ENCODE measurements around the gene SELENOS. TPM values are rescaled to one million over a fixed set of nuclear protein-coding genes. Genes with fewer than 3 reads are reported as not detected.

The SELENOS gene
- total and polyA plus RNA-seq, 9 donors: 36.9 to 83.2 (median 43.6) TPM

- Histone ChIP-seq H3K4me1 (ENCODE audit: insufficient read depth) (no peaks in the 10 kb centered on the region), H3K27ac (no peak overlapping the region), H3K9me3 (no peaks in the 10 kb centered on the region), H3K27me3 (no peaks in the 10 kb centered on the region), H3K36me3 (no peaks in the 10 kb centered on the region), H3K4me3 (no peak overlapping the region)
- TF ChIP-seq CTCF (IDR thresholded peaks at IDR 0.05) (no peak), POLR2A (IDR thresholded peaks at IDR 0.05) (no peak)
- WGBS, 3 donors: 89 to 91% (median 89%) methylated on average over 21 of the region's 21 CpGs
- DNase-seq: no peak
- intact Hi-C loops (cut with DNase I): no loop called here
Observed at GRCh38 chr15:101322016-101322695, 44.9 kb upstream of the SELENOS start.

- Histone ChIP-seq H3K4me3 (no peak overlapping the region), H3K36me3 (no peaks in the 10 kb centered on the region), H3K4me1 (ENCODE audit: insufficient read depth) (peaks cover 1% of the 10 kb centered on the region), H3K9me3 (no peaks in the 10 kb centered on the region), H3K27ac (no peak overlapping the region), H3K27me3 (no peaks in the 10 kb centered on the region)
- intact Hi-C loops (cut with DNase I): no loop called here
- WGBS, 3 donors: 78 to 81% (median 80%) methylated on average over 21 of the region's 21 CpGs
- no peak for TF ChIP-seq EP300 (IDR thresholded peaks at IDR 0.05)
- TF ChIP-seq POLR2A (IDR thresholded peaks at IDR 0.05): no peak
- TF ChIP-seq CTCF (IDR thresholded peaks at IDR 0.05): no peak
- DNase-seq: no peak
Observed at GRCh38 chr15:101320501-101321052, 43.3 kb upstream of the SELENOS start.

- intact Hi-C loops (cut with DNase I): no loop called here
- H3K27ac ChIP-seq: no peak overlapping the region
- no peaks in the 10 kb centered on the region for H3K9me3 ChIP-seq
- H3K27me3 ChIP-seq: no peaks in the 10 kb centered on the region
- no peak for DNase-seq
- no peak overlapping the region for H3K4me3 ChIP-seq
- 61 to 63% (median 62%) methylated on average over 7 of the region's 7 CpGs for WGBS, 3 donors
- no peak for TF ChIP-seq POLR2A (IDR thresholded peaks at IDR 0.05)
- TF ChIP-seq CTCF (IDR thresholded peaks at IDR 0.05): no peak
- no peak for TF ChIP-seq EP300 (IDR thresholded peaks at IDR 0.05)
- peaks cover 1% of the 10 kb centered on the region for H3K4me1 ChIP-seq (ENCODE audit: insufficient read depth)
- H3K36me3 ChIP-seq: no peaks in the 10 kb centered on the region
Observed at GRCh38 chr15:101318839-101319238, 41.6 kb upstream of the SELENOS start.

GRCh38 chr15:101318147-101318819, 41.0 kb upstream of the SELENOS start:
- no peaks in the 10 kb centered on the region for H3K27me3 ChIP-seq
- no peak for DNase-seq
- H3K4me1 ChIP-seq (ENCODE audit: insufficient read depth): peaks cover 1% of the 10 kb centered on the region
- intact Hi-C loops (cut with DNase I): no loop called here
- no peak overlapping the region for H3K4me3 ChIP-seq
- H3K27ac ChIP-seq: no peak overlapping the region
- TF ChIP-seq POLR2A (IDR thresholded peaks at IDR 0.05): no peak
- no peak for TF ChIP-seq CTCF (IDR thresholded peaks at IDR 0.05)
- TF ChIP-seq EP300 (IDR thresholded peaks at IDR 0.05): no peak
- no peaks in the 10 kb centered on the region for H3K36me3 ChIP-seq
- no peaks in the 10 kb centered on the region for H3K9me3 ChIP-seq
- WGBS, 3 donors: 89 to 90% (median 90%) methylated on average over 20 of the region's 20 CpGs
